ENCODE results near the gene PLA2G2F.
"Not testable (repeated sequence)": the region's sequence is repeated elsewhere in the genome, so short reads cannot be mapped to it uniquely, and the experiment has no call there.

PLA2G2F gene

GRCh38 chr1:20115479-20115878 lies 23.6 kb upstream of the PLA2G2F start:
- DNase-seq: no peak

- DNase-seq: no peak
Measured at GRCh38 chr1:20115916-20116315, 23.2 kb upstream of the PLA2G2F start.

- DNase-seq: no peak
Measured at GRCh38 chr1:20117236-20117635, 21.9 kb upstream of the PLA2G2F start.

- DNase-seq: no peak
Measured at GRCh38 chr1:20119347-20119746, 19.8 kb upstream of the PLA2G2F start, which contains the start of gene PLA2G2D. PLA2G2D (minus strand) TSS chr1:20119536; CDS start chr1:20119498, 38 bp downstream.

- no peak for DNase-seq
Measured at GRCh38 chr1:20120796-20121195, 18.3 kb upstream of the PLA2G2F start.

- DNase-seq: no peak
Measured at GRCh38 chr1:20123722-20124455, 15.2 kb upstream of the PLA2G2F start.

- DNase-seq: no peak
Measured at GRCh38 chr1:20124456-20125057, 14.6 kb upstream of the PLA2G2F start.

GRCh38 chr1:20125100-20125499 lies 14.0 kb upstream of the PLA2G2F start:
- DNase-seq: no peak

- DNase-seq: no peak
Measured at GRCh38 chr1:20126041-20126805, 12.9 kb upstream of the PLA2G2F start.

GRCh38 chr1:20126806-20127440 lies 12.2 kb upstream of the PLA2G2F start:
- no peak for DNase-seq

GRCh38 chr1:20130518-20130917 lies 8.6 kb upstream of the PLA2G2F start:
- not testable (repeated sequence) for DNase-seq

GRCh38 chr1:20134995-20135394 lies 4.1 kb upstream of the PLA2G2F start:
- no peak for DNase-seq

- DNase-seq: no peak
Measured at GRCh38 chr1:20136249-20136648, 2.9 kb upstream of the PLA2G2F start.

GRCh38 chr1:20137055-20137454 lies 2.1 kb upstream of the PLA2G2F start:
- no peak for DNase-seq

GRCh38 chr1:20137604-20138003 lies 1.5 kb upstream of the PLA2G2F start:
- DNase-seq: no peak

- DNase-seq: no peak
Measured at GRCh38 chr1:20138346-20138745, 777 bp upstream of the PLA2G2F start.

- no peak for DNase-seq
Measured at GRCh38 chr1:20139776-20140612, 871 bp downstream of the PLA2G2F start.

- no peak for DNase-seq
Measured at GRCh38 chr1:20141001-20141400, 1.9 kb downstream of the PLA2G2F start.

- no peak for DNase-seq
Measured at GRCh38 chr1:20141466-20141865, 2.3 kb downstream of the PLA2G2F start.

- no peak for DNase-seq
Measured at GRCh38 chr1:20142001-20142710, 3.0 kb downstream of the PLA2G2F start.

GRCh38 chr1:20143318-20143717 lies 4.2 kb downstream of the PLA2G2F start:
- DNase-seq: no peak
